GM18909 (cell line): Measurements from ENCODE around the gene NUAK1.

ENCODE experiments used
- ATAC-seq: cut with Tn5 transposase; IDR thresholded peaks from one replicate; pipeline ENCODE4 v1.9.1; 2021; ENCODE audit warnings: mild to moderate bottlenecking; ENCODE audit not compliant: unreplicated experiment, poor library complexity

Gene NUAK1

GRCh38 chr12:106138633-106139421 lies at the start of gene NUAK1:
Gene NUAK1 (minus strand): TSS chr12:106138954. CDS start chr12:106138653, 301 bp downstream.
- no peak for ATAC-seq

GRCh38 chr12:106188256-106188655 lies 49.5 kb upstream of the NUAK1 start:
- no peak for ATAC-seq

GRCh38 chr12:106187842-106188241 lies 49.1 kb upstream of the NUAK1 start:
- ATAC-seq, result no peak

GRCh38 chr12:106187155-106187789 lies 48.5 kb upstream of the NUAK1 start:
- ATAC-seq, result no peak

- ATAC-seq, result no peak
Measured at GRCh38 chr12:106183735-106184134, 45.0 kb upstream of the NUAK1 start.

GRCh38 chr12:106181401-106182114 lies 42.8 kb upstream of the NUAK1 start:
- no peak for ATAC-seq

- ATAC-seq, result no peak
Measured at GRCh38 chr12:106179086-106179485, 40.3 kb upstream of the NUAK1 start.

GRCh38 chr12:106178562-106178961 lies 39.8 kb upstream of the NUAK1 start:
- ATAC-seq, result no peak

GRCh38 chr12:106176560-106176959 lies 37.8 kb upstream of the NUAK1 start:
- no peak for ATAC-seq

- ATAC-seq, result no peak
Measured at GRCh38 chr12:106174876-106175275, 36.1 kb upstream of the NUAK1 start.

- ATAC-seq, result no peak
Measured at GRCh38 chr12:106173442-106173841, 34.7 kb upstream of the NUAK1 start.

- no peak for ATAC-seq
Measured at GRCh38 chr12:106171117-106171750, 32.5 kb upstream of the NUAK1 start.

GRCh38 chr12:106170285-106170684 lies 31.5 kb upstream of the NUAK1 start:
- no peak for ATAC-seq

GRCh38 chr12:106163712-106164111 lies 25.0 kb upstream of the NUAK1 start:
- ATAC-seq, result no peak

- ATAC-seq, result no peak
Measured at GRCh38 chr12:106161491-106161890, 22.7 kb upstream of the NUAK1 start.

GRCh38 chr12:106160915-106161314 lies 22.2 kb upstream of the NUAK1 start:
- no peak for ATAC-seq

GRCh38 chr12:106157802-106158201 lies 19.0 kb upstream of the NUAK1 start:
- no peak for ATAC-seq

- no peak for ATAC-seq
Measured at GRCh38 chr12:106154751-106155273, 16.1 kb upstream of the NUAK1 start.

- no peak for ATAC-seq
Measured at GRCh38 chr12:106152334-106152733, 13.6 kb upstream of the NUAK1 start.

- ATAC-seq, result no peak
Measured at GRCh38 chr12:106150555-106150954, 11.8 kb upstream of the NUAK1 start.
